Measurements from ENCODE around the gene EGR4. TPM values are rescaled to one million over a fixed set of nuclear protein-coding genes. Genes with fewer than 3 reads are reported as not detected.

Gene EGR4
- total and polyA plus RNA-seq, 2 experiments from 2014 or later: 0.23 TPM; not detected in 1

GRCh38 chr2:73341039-73341438 lies 47.7 kb upstream of the EGR4 start:
- Histone ChIP-seq H3K27ac (ENCODE audit: low read depth) (no peak overlapping the region), H3K36me3 (ENCODE audit: insufficient read depth) (no peaks in the 10 kb centered on the region), H3K4me3 (no peak overlapping the region), H3K4me2 (no peak overlapping the region), H3K27me3 (ENCODE audit: insufficient read depth) (no peaks in the 10 kb centered on the region), H4K20me1 (replicated peaks; ENCODE audit: insufficient read depth) (no peaks in the 10 kb centered on the region), H3K4me1 (ENCODE audit: insufficient read depth) (no peaks in the 10 kb centered on the region), H3F3A (replicated peaks; ENCODE audit: low read depth) (no peaks in the 10 kb centered on the region), H2AFZ (no peak overlapping the region), H3K79me2 (replicated peaks; ENCODE audit: insufficient read depth) (no peaks in the 10 kb centered on the region), H3K9me2 (ENCODE audit: insufficient read depth) (no peaks in the 10 kb centered on the region)
- Mint-ChIP-seq H3K36me3 (ENCODE audit: low read depth) (no peaks in the 10 kb centered on the region), H3K9me3 (no peaks in the 10 kb centered on the region), H3K27me3 (ENCODE audit: insufficient read depth, low read depth, poor library complexity) (no peaks in the 10 kb centered on the region), H3K4me1 (no peaks in the 10 kb centered on the region), H3K27ac (no peak overlapping the region), H3K4me3 (no peak overlapping the region)
- no peak for ATAC-seq
- DNase-seq (ENCODE audit: low spot score): no peak
- TF ChIP-seq POLR2AphosphoS5 (IDR thresholded peaks at IDR 0.05; ENCODE audit: low read depth) (no peak), ZNF114 (CRISPR knock-in tag; IDR thresholded peaks at IDR 0.05) (no peak), JUNB (IDR thresholded peaks at IDR 0.05; ENCODE audit: unreplicated experiment) (no peak), CREB1 (CRISPR knock-in tag; IDR thresholded peaks at IDR 0.05; ENCODE audit: low read depth) (no peak), EZH2phosphoT487 (IDR thresholded peaks at IDR 0.05; ENCODE audit: unreplicated experiment) (no peak), REST (IDR thresholded peaks at IDR 0.05; ENCODE audit: unreplicated experiment) (no peak), CTCF (conservative IDR thresholded peaks at IDR 0.05; ENCODE audit: low read depth in 2 of 2) (no peak), NANOG (IDR thresholded peaks at IDR 0.05; ENCODE audit: borderline replicate concordance) (no peak), STAT1 (IDR thresholded peaks at IDR 0.05; ENCODE audit: unreplicated experiment) (no peak), ZNF462 (CRISPR knock-in tag; IDR thresholded peaks at IDR 0.05) (no peak), EZH2 (IDR thresholded peaks at IDR 0.05; ENCODE audit: low read depth, unreplicated experiment) (no peak), ETS1 (IDR thresholded peaks at IDR 0.05) (no peak), ZNF331 (CRISPR knock-in tag; IDR thresholded peaks at IDR 0.05; ENCODE audit: low read depth) (no peak)

All from GM23338 (cell line).